ENCODE data around the gene SART3. TPM values are rescaled to one million over a fixed set of nuclear protein-coding genes. Genes with fewer than 3 reads are reported as not detected.

Gene SART3
- total RNA-seq, 1 experiment from 2014 or later = 108 TPM

GRCh38 chr12:108482717-108483212 lies 78.2 kb downstream of the SART3 start:
- no peaks in the 10 kb centered on the region for H4K20me1 ChIP-seq (ENCODE audit: insufficient read depth, low read depth, low read length)
- H3K4me3 ChIP-seq (ENCODE audit: low read length) = no peak overlapping the region
- H3K4me1 ChIP-seq (ENCODE audit: low read length) = no peaks in the 10 kb centered on the region
- no peaks in the 10 kb centered on the region for H3K27me3 ChIP-seq (ENCODE audit: low read length)
- no peaks in the 10 kb centered on the region for H3K79me2 ChIP-seq (ENCODE audit: low read length)
- no peaks in the 10 kb centered on the region for H3K9me3 ChIP-seq (ENCODE audit: low read length)
- no peaks in the 10 kb centered on the region for H3K9me2 ChIP-seq (replicated peaks; ENCODE audit: insufficient read depth, low read length)
- DNase-seq = no peak
- H3K9ac ChIP-seq (ENCODE audit: low read length) = no peak overlapping the region
- H3K27ac ChIP-seq (ENCODE audit: low read length) = no peak overlapping the region
- no peaks in the 10 kb centered on the region for H3K36me3 ChIP-seq (ENCODE audit: insufficient read depth, low read length)
- no peak overlapping the region for H2AFZ ChIP-seq (ENCODE audit: low read length)
- H3K4me2 ChIP-seq (ENCODE audit: low read depth, low read length, poor library complexity, severe bottlenecking) = no peak overlapping the region

GRCh38 chr12:108479364-108480070 lies 81.5 kb downstream of the SART3 start:
- Histone ChIP-seq H2AFZ (ENCODE audit: low read length) (no peak overlapping the region), H3K4me2 (ENCODE audit: low read depth, low read length, poor library complexity, severe bottlenecking) (no peak overlapping the region)

GRCh38 chr12:108478611-108479206 lies 82.3 kb downstream of the SART3 start:
- Histone ChIP-seq H3K4me1 (ENCODE audit: low read length) (no peaks in the 10 kb centered on the region), H3K4me2 (ENCODE audit: low read depth, low read length, poor library complexity, severe bottlenecking) (no peak overlapping the region), H3K27me3 (ENCODE audit: low read length) (no peaks in the 10 kb centered on the region), H3K27ac (ENCODE audit: low read length) (no peak overlapping the region), H3K4me3 (ENCODE audit: low read length) (no peak overlapping the region), H2AFZ (ENCODE audit: low read length) (no peak overlapping the region), H4K20me1 (ENCODE audit: insufficient read depth, low read depth, low read length) (no peaks in the 10 kb centered on the region), H3K36me3 (ENCODE audit: insufficient read depth, low read length) (no peaks in the 10 kb centered on the region), H3K79me2 (ENCODE audit: low read length) (no peaks in the 10 kb centered on the region), H3K9me2 (replicated peaks; ENCODE audit: insufficient read depth, low read length) (no peaks in the 10 kb centered on the region), H3K9me3 (ENCODE audit: low read length) (no peaks in the 10 kb centered on the region), H3K9ac (ENCODE audit: low read length) (no peak overlapping the region)
- no peak for DNase-seq

More at GRCh38 chr12:108479364-108480070, 81.5 kb downstream of the SART3 start:
- Histone ChIP-seq H3K36me3 (ENCODE audit: insufficient read depth, low read length) (no peaks in the 10 kb centered on the region), H3K9me2 (replicated peaks; ENCODE audit: insufficient read depth, low read length) (no peaks in the 10 kb centered on the region), H3K4me1 (ENCODE audit: low read length) (no peaks in the 10 kb centered on the region), H3K4me3 (ENCODE audit: low read length) (no peak overlapping the region), H3K79me2 (ENCODE audit: low read length) (no peaks in the 10 kb centered on the region), H3K27me3 (ENCODE audit: low read length) (no peaks in the 10 kb centered on the region), H3K9me3 (ENCODE audit: low read length) (no peaks in the 10 kb centered on the region), H3K9ac (ENCODE audit: low read length) (no peak overlapping the region), H3K27ac (ENCODE audit: low read length) (no peak overlapping the region), H4K20me1 (ENCODE audit: insufficient read depth, low read depth, low read length) (no peaks in the 10 kb centered on the region)
- no peak for DNase-seq

GRCh38 chr12:108477881-108478259 lies 83.1 kb downstream of the SART3 start:
- Histone ChIP-seq H3K4me2 (ENCODE audit: low read depth, low read length, poor library complexity, severe bottlenecking) (no peak overlapping the region), H4K20me1 (ENCODE audit: insufficient read depth, low read depth, low read length) (no peaks in the 10 kb centered on the region), H3K27me3 (ENCODE audit: low read length) (no peaks in the 10 kb centered on the region), H3K27ac (ENCODE audit: low read length) (no peak overlapping the region), H3K36me3 (ENCODE audit: insufficient read depth, low read length) (no peaks in the 10 kb centered on the region), H3K79me2 (ENCODE audit: low read length) (no peaks in the 10 kb centered on the region), H3K9me2 (replicated peaks; ENCODE audit: insufficient read depth, low read length) (no peaks in the 10 kb centered on the region), H3K4me3 (ENCODE audit: low read length) (no peak overlapping the region), H2AFZ (ENCODE audit: low read length) (no peak overlapping the region), H3K4me1 (ENCODE audit: low read length) (no peaks in the 10 kb centered on the region), H3K9me3 (ENCODE audit: low read length) (no peaks in the 10 kb centered on the region), H3K9ac (ENCODE audit: low read length) (no peak overlapping the region)
- DNase-seq = no peak

- no peaks in the 10 kb centered on the region for H3K4me1 ChIP-seq (ENCODE audit: low read length)
- no peak overlapping the region for H3K4me2 ChIP-seq (ENCODE audit: low read depth, low read length, poor library complexity, severe bottlenecking)
- H3K36me3 ChIP-seq (ENCODE audit: insufficient read depth, low read length) = no peaks in the 10 kb centered on the region
- H3K9me3 ChIP-seq (ENCODE audit: low read length) = no peaks in the 10 kb centered on the region
- H3K27ac ChIP-seq (ENCODE audit: low read length) = no peak overlapping the region
- H3K27me3 ChIP-seq (ENCODE audit: low read length) = no peaks in the 10 kb centered on the region
- no peaks in the 10 kb centered on the region for H3K9me2 ChIP-seq (replicated peaks; ENCODE audit: insufficient read depth, low read length)
- no peak overlapping the region for H2AFZ ChIP-seq (ENCODE audit: low read length)
- H3K4me3 ChIP-seq (ENCODE audit: low read length) = no peak overlapping the region
- DNase-seq = no peak
- H3K9ac ChIP-seq (ENCODE audit: low read length) = no peak overlapping the region
- H3K79me2 ChIP-seq (ENCODE audit: low read length) = no peaks in the 10 kb centered on the region
- H4K20me1 ChIP-seq (ENCODE audit: insufficient read depth, low read depth, low read length) = no peaks in the 10 kb centered on the region
Measured at GRCh38 chr12:108477055-108477880, 83.7 kb downstream of the SART3 start.

- no peaks in the 10 kb centered on the region for H3K4me1 ChIP-seq (ENCODE audit: low read length)
- H3K9me3 ChIP-seq (ENCODE audit: low read length) = no peaks in the 10 kb centered on the region
- H3K27me3 ChIP-seq (ENCODE audit: low read length) = no peaks in the 10 kb centered on the region
- H4K20me1 ChIP-seq (ENCODE audit: insufficient read depth, low read depth, low read length) = no peaks in the 10 kb centered on the region
- H3K27ac ChIP-seq (ENCODE audit: low read length) = no peak overlapping the region
- H3K4me3 ChIP-seq (ENCODE audit: low read length) = no peak overlapping the region
- no peak for DNase-seq
- H3K9me2 ChIP-seq (replicated peaks; ENCODE audit: insufficient read depth, low read length) = no peaks in the 10 kb centered on the region
- no peaks in the 10 kb centered on the region for H3K36me3 ChIP-seq (ENCODE audit: insufficient read depth, low read length)
- no peaks in the 10 kb centered on the region for H3K79me2 ChIP-seq (ENCODE audit: low read length)
- no peak overlapping the region for H2AFZ ChIP-seq (ENCODE audit: low read length)
- no peak overlapping the region for H3K4me2 ChIP-seq (ENCODE audit: low read depth, low read length, poor library complexity, severe bottlenecking)
- H3K9ac ChIP-seq (ENCODE audit: low read length) = no peak overlapping the region
Measured at GRCh38 chr12:108475396-108475795, 85.6 kb downstream of the SART3 start.

- Histone ChIP-seq H3K4me1 (ENCODE audit: low read length) (no peaks in the 10 kb centered on the region), H3K36me3 (ENCODE audit: insufficient read depth, low read length) (no peaks in the 10 kb centered on the region), H3K9ac (ENCODE audit: low read length) (no peak overlapping the region), H3K27me3 (ENCODE audit: low read length) (no peaks in the 10 kb centered on the region), H3K79me2 (ENCODE audit: low read length) (no peaks in the 10 kb centered on the region), H4K20me1 (ENCODE audit: insufficient read depth, low read depth, low read length) (no peaks in the 10 kb centered on the region), H3K9me3 (ENCODE audit: low read length) (no peaks in the 10 kb centered on the region), H3K4me3 (ENCODE audit: low read length) (no peak overlapping the region), H3K9me2 (replicated peaks; ENCODE audit: insufficient read depth, low read length) (no peaks in the 10 kb centered on the region), H2AFZ (ENCODE audit: low read length) (no peak overlapping the region), H3K27ac (ENCODE audit: low read length) (no peak overlapping the region), H3K4me2 (ENCODE audit: low read depth, low read length, poor library complexity, severe bottlenecking) (no peak overlapping the region)
- no peak for DNase-seq
Measured at GRCh38 chr12:108473400-108474055, 87.4 kb downstream of the SART3 start.

Measured in Karpas-422 (cell line).